ENCODE results near the gene SPOCK1. TPM values are rescaled to one million over a fixed set of nuclear protein-coding genes. Genes with fewer than 3 reads are reported as not detected.

The SPOCK1 gene
- total and polyA plus RNA-seq, 2 experiments from 2014 or later: 8.2 to 10.5 TPM

- H3K27ac ChIP-seq (ENCODE audit: low read depth): no peak overlapping the region
- Mint-ChIP-seq H3K4me1 (no peaks in the 10 kb centered on the region), H3K9me3 (peaks cover 2% of the 10 kb centered on the region; the same call in 2 of the 3 replicates), H3K27ac (no peak overlapping the region), H3K27me3 (ENCODE audit: insufficient read depth, low read depth, poor library complexity) (no peaks in the 10 kb centered on the region), H3K4me3 (no peak overlapping the region), H3K36me3 (ENCODE audit: low read depth) (no peaks in the 10 kb centered on the region)
- no peaks in the 10 kb centered on the region for H3K4me1 ChIP-seq (ENCODE audit: insufficient read depth)
- H3K4me3 ChIP-seq: no peak overlapping the region
- DNase-seq (ENCODE audit: low spot score): no peak
- no peaks in the 10 kb centered on the region for H4K20me1 ChIP-seq (replicated peaks; ENCODE audit: insufficient read depth)
- H3K4me2 ChIP-seq: no peak overlapping the region
- H3K79me2 ChIP-seq (replicated peaks; ENCODE audit: insufficient read depth): no peaks in the 10 kb centered on the region
- no peak for ATAC-seq
- no peaks in the 10 kb centered on the region for H3K27me3 ChIP-seq (ENCODE audit: insufficient read depth)
- TF ChIP-seq CTCF (conservative IDR thresholded peaks at IDR 0.05; ENCODE audit: low read depth in 2 of 2) (no peak), POLR2AphosphoS5 (IDR thresholded peaks at IDR 0.05; ENCODE audit: low read depth) (no peak), ZNF462 (CRISPR knock-in tag; IDR thresholded peaks at IDR 0.05) (no peak), STAT1 (IDR thresholded peaks at IDR 0.05; ENCODE audit: unreplicated experiment) (no peak), EZH2 (IDR thresholded peaks at IDR 0.05; ENCODE audit: low read depth, unreplicated experiment) (no peak), JUNB (IDR thresholded peaks at IDR 0.05; ENCODE audit: unreplicated experiment) (no peak), ZNF331 (CRISPR knock-in tag; IDR thresholded peaks at IDR 0.05; ENCODE audit: low read depth) (no peak), CREB1 (CRISPR knock-in tag; IDR thresholded peaks at IDR 0.05; ENCODE audit: low read depth) (no peak), NANOG (IDR thresholded peaks at IDR 0.05; ENCODE audit: borderline replicate concordance) (no peak), ZNF114 (CRISPR knock-in tag; IDR thresholded peaks at IDR 0.05) (no peak), REST (IDR thresholded peaks at IDR 0.05; ENCODE audit: unreplicated experiment) (no peak), EZH2phosphoT487 (IDR thresholded peaks at IDR 0.05; ENCODE audit: unreplicated experiment) (no peak)
- TF ChIP-seq, protein P1, sequence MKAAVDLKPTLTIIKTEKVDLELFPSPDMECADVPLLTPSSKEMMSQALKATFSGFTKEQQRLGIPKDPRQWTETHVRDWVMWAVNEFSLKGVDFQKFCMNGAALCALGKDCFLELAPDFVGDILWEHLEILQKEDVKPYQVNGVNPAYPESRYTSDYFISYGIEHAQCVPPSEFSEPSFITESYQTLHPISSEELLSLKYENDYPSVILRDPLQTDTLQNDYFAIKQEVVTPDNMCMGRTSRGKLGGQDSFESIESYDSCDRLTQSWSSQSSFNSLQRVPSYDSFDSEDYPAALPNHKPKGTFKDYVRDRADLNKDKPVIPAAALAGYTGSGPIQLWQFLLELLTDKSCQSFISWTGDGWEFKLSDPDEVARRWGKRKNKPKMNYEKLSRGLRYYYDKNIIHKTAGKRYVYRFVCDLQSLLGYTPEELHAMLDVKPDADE (IDR thresholded peaks at IDR 0.05): no peak
- no peaks in the 10 kb centered on the region for H3F3A ChIP-seq (replicated peaks; ENCODE audit: low read depth)
- H3K36me3 ChIP-seq (ENCODE audit: insufficient read depth): no peaks in the 10 kb centered on the region
- no peak overlapping the region for H2AFZ ChIP-seq
- peaks cover under 1% of the 10 kb centered on the region; the same call in 1 of the 2 replicates for H3K9me2 ChIP-seq (ENCODE audit: insufficient read depth)
These were observed 270.3 kb downstream of the SPOCK1 start for GRCh38 chr5:137228816-137229215.

All from GM23338 (cell line).